Large intestine (tissue), 12 donors: ENCODE data around the gene TOMT. TPM values are rescaled to one million over a fixed set of nuclear protein-coding genes. Genes with fewer than 3 reads are reported as not detected.

Experiments used
- DNase-seq, 2 donors: peaks; one replicate each; pipeline versions ENCODE4 v3.0.0 to v3.0.0-alpha.2; 2013
- H3K27ac ChIP-seq: one replicate; pipeline ENCODE4 v1.5.1; 2013; ENCODE audit warnings: low read length
- H3K27me3 ChIP-seq: 2 replicates; pipeline ENCODE4 v1.6.1; 2013; ENCODE audit warnings: low read length; ENCODE audit not compliant: control insufficient read depth, insufficient read depth
- H3K36me3 ChIP-seq: 2 replicates; pipeline ENCODE4 v1.6.1; 2013; ENCODE audit warnings: low read length; ENCODE audit not compliant: control insufficient read depth, insufficient read depth
- H3K4me1 ChIP-seq: one replicate; pipeline ENCODE4 v1.6.1; 2013; ENCODE audit warnings: low read length; ENCODE audit not compliant: control insufficient read depth, insufficient read depth
- H3K4me3 ChIP-seq: one replicate; pipeline ENCODE4 v1.5.1; 2013; ENCODE audit warnings: low read length
- H3K9me3 ChIP-seq: one replicate; pipeline ENCODE4 v1.6.1; 2013; ENCODE audit warnings: mild to moderate bottlenecking, low read depth, low read length, moderate library complexity; ENCODE audit not compliant: control insufficient read depth
- WGBS: methylation state at CpG from one replicate; pipeline ENCODE4 v1.1.5; 2013; ENCODE audit warnings: low lambda C conversion rate; ENCODE audit not compliant: insufficient coverage; 5-methylcytosine and 5-hydroxymethylcytosine counted together
- long read RNA-seq, 11 donors: transcript quantifications; one replicate each; lab custom pipeline, GENCODE V29; 2026
- polyA plus RNA-seq: library from polyadenylated mRNA; unstranded; fragments of 120-200 nt; gene quantifications from one replicate; pipeline ENCODE4 v1.2.1, GENCODE V29; 2013

TOMT gene
- polyA plus RNA-seq = not detected
- long read RNA-seq, donor 1 = 0 reads
- long read RNA-seq, donor 2 = 0 reads
- long read RNA-seq, donor 3 = 0 reads
- long read RNA-seq, donor 4 = 0 reads
- long read RNA-seq, donor 5 = 0 reads
- long read RNA-seq, donor 6 = 0 reads
- long read RNA-seq, donor 7 = 0 reads
- long read RNA-seq, donor 8 = 0 reads
- long read RNA-seq, donor 9 = 0 reads
- long read RNA-seq, donor 10 = 0 reads
- long read RNA-seq, donor 11 = 0 reads

- DNase-seq = no peak
- no peak within 1 kb of the TSS for H3K27ac ChIP-seq
- no peaks in the 10 kb centered on the region for H3K27me3 ChIP-seq
- no peak within 1 kb of the TSS for H3K4me3 ChIP-seq
- peaks cover 21% of the 10 kb centered on the region for H3K36me3 ChIP-seq
- H3K9me3 ChIP-seq = no peaks in the 10 kb centered on the region
- WGBS = no CpG with 5 or more reads among the region's 14 CpGs
- peaks cover 16% of the 10 kb centered on the region for H3K4me1 ChIP-seq
Measured at GRCh38 chr11:72105888-72106287, at the start of gene TOMT. TOMT (plus strand) TSS chr11:72105924; CDS start chr11:72105952, 28 bp downstream.

GRCh38 chr11:72058416-72059034 lies 47.2 kb upstream of the TOMT start:
- Histone ChIP-seq H3K9me3 (no peaks in the 10 kb centered on the region), H3K27ac (no peak overlapping the region), H3K4me1 (no peaks in the 10 kb centered on the region), H3K27me3 (no peaks in the 10 kb centered on the region), H3K36me3 (no peaks in the 10 kb centered on the region), H3K4me3 (no peak overlapping the region)
- DNase-seq = no peak
- 83% methylated on average over 1 of the region's 3 CpGs for WGBS

GRCh38 chr11:72061739-72062396 lies 43.9 kb upstream of the TOMT start:
- DNase-seq = no peak
- Histone ChIP-seq H3K9me3 (no peaks in the 10 kb centered on the region), H3K27ac (no peak overlapping the region), H3K36me3 (peaks cover 2% of the 10 kb centered on the region), H3K4me1 (no peaks in the 10 kb centered on the region), H3K4me3 (no peak overlapping the region), H3K27me3 (no peaks in the 10 kb centered on the region)
- 96% methylated on average over 3 of the region's 5 CpGs for WGBS

- no peaks in the 10 kb centered on the region for H3K27me3 ChIP-seq
- peaks cover 6% of the 10 kb centered on the region for H3K4me1 ChIP-seq
- peaks cover 8% of the 10 kb centered on the region for H3K36me3 ChIP-seq
- H3K27ac ChIP-seq = no peak overlapping the region
- H3K9me3 ChIP-seq = no peaks in the 10 kb centered on the region
- DNase-seq = no peak
- no peak overlapping the region for H3K4me3 ChIP-seq
Measured at GRCh38 chr11:72066855-72067254, 38.9 kb upstream of the TOMT start.

- H3K36me3 ChIP-seq = peaks cover 8% of the 10 kb centered on the region
- DNase-seq = no peak
- H3K4me1 ChIP-seq = peaks cover 10% of the 10 kb centered on the region
- no peak overlapping the region for H3K27ac ChIP-seq
- H3K9me3 ChIP-seq = no peaks in the 10 kb centered on the region
- no peaks in the 10 kb centered on the region for H3K27me3 ChIP-seq
- H3K4me3 ChIP-seq = no peak overlapping the region
Measured at GRCh38 chr11:72067266-72067665, 38.5 kb upstream of the TOMT start.

GRCh38 chr11:72067676-72068075 lies 38.0 kb upstream of the TOMT start:
- peaks cover 8% of the 10 kb centered on the region for H3K36me3 ChIP-seq
- H3K4me1 ChIP-seq = peaks cover 10% of the 10 kb centered on the region
- no peak for DNase-seq
- H3K27me3 ChIP-seq = no peaks in the 10 kb centered on the region
- no peaks in the 10 kb centered on the region for H3K9me3 ChIP-seq
- H3K4me3 ChIP-seq = no peak overlapping the region
- no peak overlapping the region for H3K27ac ChIP-seq

GRCh38 chr11:72069200-72069599 lies 36.5 kb upstream of the TOMT start:
- peak overlapping the region; percentile 9 for H3K27ac ChIP-seq
- peaks cover 8% of the 10 kb centered on the region for H3K36me3 ChIP-seq
- H3K4me3 ChIP-seq = no peak overlapping the region
- no peak for DNase-seq
- H3K27me3 ChIP-seq = no peaks in the 10 kb centered on the region
- no peaks in the 10 kb centered on the region for H3K9me3 ChIP-seq
- H3K4me1 ChIP-seq = peaks cover 10% of the 10 kb centered on the region

- H3K4me1 ChIP-seq = peaks cover 10% of the 10 kb centered on the region
- H3K4me3 ChIP-seq = no peak overlapping the region
- peak overlapping the region; percentile 9 for H3K27ac ChIP-seq
- peak; percentile 38 to 62 for DNase-seq
- H3K27me3 ChIP-seq = no peaks in the 10 kb centered on the region
- no CpG with 5 or more reads among the region's 2 CpGs for WGBS
- H3K9me3 ChIP-seq = no peaks in the 10 kb centered on the region
- H3K36me3 ChIP-seq = peaks cover 10% of the 10 kb centered on the region
Measured at GRCh38 chr11:72069787-72070251, 35.9 kb upstream of the TOMT start.

GRCh38 chr11:72070491-72070890 lies 35.2 kb upstream of the TOMT start:
- no peaks in the 10 kb centered on the region for H3K9me3 ChIP-seq
- H3K36me3 ChIP-seq = peaks cover 10% of the 10 kb centered on the region
- peaks cover 10% of the 10 kb centered on the region for H3K4me1 ChIP-seq
- H3K4me3 ChIP-seq = no peak overlapping the region
- no peak overlapping the region for H3K27ac ChIP-seq
- no peak for DNase-seq
- H3K27me3 ChIP-seq = no peaks in the 10 kb centered on the region
- WGBS = 100% methylated on average over 2 of the region's 7 CpGs

GRCh38 chr11:72072348-72072747 lies 33.4 kb upstream of the TOMT start:
- Histone ChIP-seq H3K27me3 (no peaks in the 10 kb centered on the region), H3K4me3 (no peak overlapping the region), H3K9me3 (no peaks in the 10 kb centered on the region), H3K4me1 (peaks cover 10% of the 10 kb centered on the region), H3K36me3 (peaks cover 11% of the 10 kb centered on the region), H3K27ac (peak overlapping the region; percentile 24)
- DNase-seq = no peak
- WGBS = 50% methylated on average over 2 of the region's 3 CpGs

GRCh38 chr11:72075109-72075508 lies 30.6 kb upstream of the TOMT start:
- no peak overlapping the region for H3K4me3 ChIP-seq
- no peak overlapping the region for H3K27ac ChIP-seq
- H3K36me3 ChIP-seq = peaks cover 5% of the 10 kb centered on the region
- no peaks in the 10 kb centered on the region for H3K27me3 ChIP-seq
- WGBS = no CpG with 5 or more reads among the region's 1 CpG
- no peak for DNase-seq
- H3K4me1 ChIP-seq = peaks cover 9% of the 10 kb centered on the region
- H3K9me3 ChIP-seq = no peaks in the 10 kb centered on the region
